ENCODE results near the gene MTA1.

DNA sequence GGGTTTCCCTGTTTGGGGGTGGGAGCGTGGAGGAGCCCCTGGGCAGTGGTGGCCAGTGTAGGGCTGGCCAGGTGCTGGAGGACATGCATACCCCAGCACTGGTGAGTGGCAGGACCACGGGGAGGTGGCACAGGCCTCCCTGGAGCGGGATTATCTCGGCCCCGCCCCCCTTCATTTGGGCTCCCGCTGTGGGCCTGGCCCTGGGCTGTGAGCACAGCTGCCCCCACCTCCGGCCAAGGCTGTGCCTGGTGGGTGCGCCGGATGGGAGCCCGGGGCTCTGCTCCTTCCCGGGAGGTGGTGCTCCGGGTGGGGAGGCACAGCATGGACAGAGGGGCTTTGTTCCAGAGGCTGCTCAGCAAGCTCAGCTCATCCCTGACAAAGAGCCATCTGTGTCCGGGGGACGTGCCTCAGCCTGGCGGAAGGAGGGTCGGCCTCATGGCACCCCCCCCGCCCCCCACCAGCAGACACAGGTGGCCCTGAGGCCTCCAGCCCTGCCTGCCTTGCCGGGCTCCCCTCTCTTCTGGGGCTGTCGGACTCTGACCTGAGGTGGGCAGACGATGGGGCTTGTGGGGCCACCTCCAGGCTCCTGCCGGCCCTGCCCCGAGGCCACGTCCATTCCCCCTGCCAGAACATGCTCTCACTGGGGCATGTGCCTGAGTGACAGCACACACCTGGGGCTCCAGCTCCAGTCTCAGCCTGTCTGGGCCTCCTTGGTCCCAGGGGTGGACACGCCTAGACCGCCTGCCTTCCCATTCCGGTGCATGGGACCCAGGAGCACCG lies 79.8 kb downstream of the MTA1 start:
- TF ChIP-seq, protein P1, sequence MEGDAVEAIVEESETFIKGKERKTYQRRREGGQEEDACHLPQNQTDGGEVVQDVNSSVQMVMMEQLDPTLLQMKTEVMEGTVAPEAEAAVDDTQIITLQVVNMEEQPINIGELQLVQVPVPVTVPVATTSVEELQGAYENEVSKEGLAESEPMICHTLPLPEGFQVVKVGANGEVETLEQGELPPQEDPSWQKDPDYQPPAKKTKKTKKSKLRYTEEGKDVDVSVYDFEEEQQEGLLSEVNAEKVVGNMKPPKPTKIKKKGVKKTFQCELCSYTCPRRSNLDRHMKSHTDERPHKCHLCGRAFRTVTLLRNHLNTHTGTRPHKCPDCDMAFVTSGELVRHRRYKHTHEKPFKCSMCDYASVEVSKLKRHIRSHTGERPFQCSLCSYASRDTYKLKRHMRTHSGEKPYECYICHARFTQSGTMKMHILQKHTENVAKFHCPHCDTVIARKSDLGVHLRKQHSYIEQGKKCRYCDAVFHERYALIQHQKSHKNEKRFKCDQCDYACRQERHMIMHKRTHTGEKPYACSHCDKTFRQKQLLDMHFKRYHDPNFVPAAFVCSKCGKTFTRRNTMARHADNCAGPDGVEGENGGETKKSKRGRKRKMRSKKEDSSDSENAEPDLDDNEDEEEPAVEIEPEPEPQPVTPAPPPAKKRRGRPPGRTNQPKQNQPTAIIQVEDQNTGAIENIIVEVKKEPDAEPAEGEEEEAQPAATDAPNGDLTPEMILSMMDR (IDR thresholded peaks at IDR 0.05) = no peak
- no peak for TF ChIP-seq POLR2A (IDR thresholded peaks at IDR 0.05)

Measured in adrenal gland (tissue), 5 donors.